GM10266 (cell line): Measurements from ENCODE around the gene BHLHE23.

ENCODE experiments used
- DNase-seq: peaks from one replicate; pipeline ENCODE4 v3.0.0; 2012; ENCODE audit errors: extremely low spot score
- TF ChIP-seq, protein P1 (sequence below): IDR thresholded peaks from 2 replicates; pipeline ENCODE4 v1.5.1; 2012; ENCODE audit warnings: mild to moderate bottlenecking, low read depth; ENCODE audit not compliant: control insufficient read depth, insufficient read depth; ENCODE audit errors: missing control alignments

Gene BHLHE23

DNA sequence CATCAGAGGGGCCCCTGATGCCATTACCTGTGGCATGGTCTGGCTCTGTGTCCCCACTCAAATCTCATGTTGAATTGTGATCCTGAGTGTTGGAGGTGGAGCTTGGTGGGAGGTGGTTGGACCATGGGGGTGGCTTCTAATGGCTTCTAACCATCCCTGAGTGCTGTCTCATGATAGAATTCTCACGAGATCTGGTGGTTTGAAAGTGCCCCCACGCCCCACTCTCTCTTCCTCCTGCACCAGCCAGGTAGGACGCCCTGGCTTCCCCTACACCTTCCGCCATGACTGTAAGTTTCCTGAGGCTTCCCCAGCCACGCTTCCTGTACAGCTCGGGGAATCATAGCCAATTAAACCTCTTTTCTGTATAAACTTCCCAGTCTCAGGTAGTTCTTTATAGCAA, 14.9 kb downstream of the BHLHE23 start:
- TF ChIP-seq, protein P1, sequence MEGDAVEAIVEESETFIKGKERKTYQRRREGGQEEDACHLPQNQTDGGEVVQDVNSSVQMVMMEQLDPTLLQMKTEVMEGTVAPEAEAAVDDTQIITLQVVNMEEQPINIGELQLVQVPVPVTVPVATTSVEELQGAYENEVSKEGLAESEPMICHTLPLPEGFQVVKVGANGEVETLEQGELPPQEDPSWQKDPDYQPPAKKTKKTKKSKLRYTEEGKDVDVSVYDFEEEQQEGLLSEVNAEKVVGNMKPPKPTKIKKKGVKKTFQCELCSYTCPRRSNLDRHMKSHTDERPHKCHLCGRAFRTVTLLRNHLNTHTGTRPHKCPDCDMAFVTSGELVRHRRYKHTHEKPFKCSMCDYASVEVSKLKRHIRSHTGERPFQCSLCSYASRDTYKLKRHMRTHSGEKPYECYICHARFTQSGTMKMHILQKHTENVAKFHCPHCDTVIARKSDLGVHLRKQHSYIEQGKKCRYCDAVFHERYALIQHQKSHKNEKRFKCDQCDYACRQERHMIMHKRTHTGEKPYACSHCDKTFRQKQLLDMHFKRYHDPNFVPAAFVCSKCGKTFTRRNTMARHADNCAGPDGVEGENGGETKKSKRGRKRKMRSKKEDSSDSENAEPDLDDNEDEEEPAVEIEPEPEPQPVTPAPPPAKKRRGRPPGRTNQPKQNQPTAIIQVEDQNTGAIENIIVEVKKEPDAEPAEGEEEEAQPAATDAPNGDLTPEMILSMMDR: no peak
- no peak for DNase-seq

- TF ChIP-seq, protein P1: no peak
- DNase-seq: no peak
These were observed 15.5 kb downstream of the BHLHE23 start for GRCh38 chr20:62991196-62991807.

- TF ChIP-seq, protein P1: no peak
- no peak for DNase-seq
These were observed 16.4 kb downstream of the BHLHE23 start for GRCh38 chr20:62990306-62990825.

DNA sequence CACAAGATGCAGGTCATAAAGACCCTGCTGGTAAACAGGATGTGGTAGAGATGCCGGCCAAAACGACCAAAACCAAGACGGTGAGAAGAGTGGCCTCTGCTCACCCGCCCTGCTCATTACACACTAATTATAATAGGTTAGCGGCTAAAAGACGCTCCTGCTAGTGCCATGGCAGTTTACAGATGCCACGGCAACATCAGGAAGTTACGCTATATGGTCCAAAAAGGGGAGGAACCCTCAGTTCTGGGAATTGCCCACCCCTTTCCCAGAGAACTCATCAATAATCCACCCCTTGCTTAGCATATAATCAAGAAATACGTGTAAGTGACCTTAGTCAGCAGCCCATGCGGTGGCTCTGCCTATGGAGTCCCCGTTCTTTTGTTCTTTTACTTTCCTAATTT, 17.6 kb downstream of the BHLHE23 start:
- DNase-seq: no peak
- TF ChIP-seq, protein P1: no peak

GRCh38 chr20:62987114-62987513, 19.6 kb downstream of the BHLHE23 start:
- TF ChIP-seq, protein P1: no peak
- no peak for DNase-seq

- DNase-seq: no peak
- TF ChIP-seq, protein P1: no peak
These were observed 20.4 kb downstream of the BHLHE23 start for GRCh38 chr20:62986257-62986800.

DNA sequence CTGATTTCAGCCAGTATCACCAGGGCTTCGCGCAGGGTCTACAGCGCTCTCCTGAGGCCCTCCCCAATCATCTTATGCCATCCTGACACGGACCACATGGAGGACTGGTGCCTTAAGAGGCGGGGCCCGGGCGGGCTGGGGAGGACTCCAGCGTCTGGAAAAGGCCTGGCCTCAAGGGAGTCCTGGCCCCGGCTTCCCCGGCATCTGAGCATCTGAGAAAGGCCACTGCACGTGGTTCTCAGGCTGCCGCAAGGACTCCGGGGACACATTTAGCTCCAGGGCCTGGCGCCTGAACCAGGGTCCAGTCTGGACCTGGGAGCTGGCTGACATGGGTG, 21.4 kb downstream of the BHLHE23 start:
- TF ChIP-seq, protein P1: no peak
- DNase-seq: no peak
